ENCODE results near the gene SMIM1.

SMIM1 gene

DNA sequence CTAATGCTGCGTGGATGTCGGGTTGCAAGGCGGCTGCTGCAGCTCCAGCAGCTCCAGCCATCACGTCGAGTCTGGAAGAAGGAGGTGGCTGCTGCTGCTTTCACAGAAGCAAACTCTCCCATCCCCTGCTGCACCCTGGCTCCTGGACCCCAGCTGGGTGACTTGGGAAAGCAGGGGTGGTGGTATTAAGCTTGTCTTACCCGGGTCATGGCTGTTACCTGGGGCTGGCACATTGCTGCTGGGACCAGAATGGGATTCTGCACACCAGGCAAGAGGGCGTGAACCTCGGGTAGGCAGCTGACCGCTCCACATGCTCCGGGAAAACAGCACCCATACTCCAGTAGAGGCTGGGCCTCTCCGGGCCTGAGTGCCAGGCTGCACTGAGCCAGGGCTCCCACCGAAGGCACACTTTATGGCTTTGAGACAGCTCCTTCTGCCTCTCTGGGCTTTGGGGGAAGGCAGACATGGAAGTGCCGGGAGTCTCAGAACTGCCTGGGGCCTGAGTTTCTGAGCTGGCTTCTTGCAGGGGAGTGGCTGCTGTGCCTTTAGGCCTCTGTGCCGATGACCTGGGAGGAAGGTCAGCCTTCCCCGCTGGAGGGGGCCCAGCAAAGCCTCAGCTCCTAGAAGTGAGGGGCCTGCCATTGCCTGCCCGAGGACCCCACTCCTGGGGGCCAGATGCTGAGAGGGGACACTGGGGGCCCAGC is 1.2 kb downstream of the SMIM1 start:
- no peak for DNase-seq (ENCODE audit: insufficient read length, low spot score)
- FAIRE-seq = no peak
- TF ChIP-seq POLR2A (IDR thresholded peaks at IDR 0.05; ENCODE audit: low read depth, low read length) = no peak

GRCh38 chr1:3774276-3774945 is 1.9 kb downstream of the SMIM1 start:
- no peak for DNase-seq (ENCODE audit: insufficient read length, low spot score)
- TF ChIP-seq POLR2A (IDR thresholded peaks at IDR 0.05; ENCODE audit: low read depth, low read length) = no peak
- FAIRE-seq = no peak

GRCh38 chr1:3774946-3775489 is 2.5 kb downstream of the SMIM1 start:
- DNase-seq (ENCODE audit: insufficient read length, low spot score) (peak; percentile 74), FAIRE-seq (no peak)
- no peak for TF ChIP-seq POLR2A (IDR thresholded peaks at IDR 0.05; ENCODE audit: low read depth, low read length)

DNA sequence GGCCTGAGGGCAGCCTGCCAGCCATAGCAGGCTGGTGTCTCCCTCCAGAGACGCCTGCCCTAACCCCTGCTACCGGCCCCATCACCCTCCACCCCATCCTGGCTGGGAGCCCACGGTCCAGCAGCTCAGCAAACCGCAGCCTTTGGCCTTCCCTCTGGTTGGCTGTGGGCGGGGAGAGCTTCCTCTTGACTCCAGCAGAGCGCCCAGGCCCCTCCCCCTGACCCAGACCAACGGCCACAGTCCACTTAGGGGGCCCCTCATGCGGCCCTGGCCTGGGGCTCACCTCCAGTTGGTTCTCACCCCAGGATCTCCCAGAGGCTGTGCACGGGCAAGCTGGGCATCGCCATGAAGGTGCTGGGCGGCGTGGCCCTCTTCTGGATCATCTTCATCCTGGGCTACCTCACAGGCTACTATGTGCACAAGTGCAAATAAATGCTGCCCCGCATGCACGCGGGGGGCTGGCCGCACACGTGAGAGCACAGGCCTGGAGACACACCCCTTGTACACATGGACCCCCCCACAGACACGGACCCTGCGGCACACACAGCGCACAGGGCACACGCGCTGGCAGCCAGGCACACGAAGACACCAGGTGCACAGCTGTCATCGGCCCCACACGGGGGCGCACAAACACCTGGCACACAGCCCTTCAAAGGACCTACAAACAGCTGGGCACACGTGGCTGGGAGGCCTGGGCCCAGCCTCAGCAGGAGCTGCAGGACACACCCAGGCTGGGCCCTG is 3.1 kb downstream of the SMIM1 start:
- FAIRE-seq = no peak

DNA sequence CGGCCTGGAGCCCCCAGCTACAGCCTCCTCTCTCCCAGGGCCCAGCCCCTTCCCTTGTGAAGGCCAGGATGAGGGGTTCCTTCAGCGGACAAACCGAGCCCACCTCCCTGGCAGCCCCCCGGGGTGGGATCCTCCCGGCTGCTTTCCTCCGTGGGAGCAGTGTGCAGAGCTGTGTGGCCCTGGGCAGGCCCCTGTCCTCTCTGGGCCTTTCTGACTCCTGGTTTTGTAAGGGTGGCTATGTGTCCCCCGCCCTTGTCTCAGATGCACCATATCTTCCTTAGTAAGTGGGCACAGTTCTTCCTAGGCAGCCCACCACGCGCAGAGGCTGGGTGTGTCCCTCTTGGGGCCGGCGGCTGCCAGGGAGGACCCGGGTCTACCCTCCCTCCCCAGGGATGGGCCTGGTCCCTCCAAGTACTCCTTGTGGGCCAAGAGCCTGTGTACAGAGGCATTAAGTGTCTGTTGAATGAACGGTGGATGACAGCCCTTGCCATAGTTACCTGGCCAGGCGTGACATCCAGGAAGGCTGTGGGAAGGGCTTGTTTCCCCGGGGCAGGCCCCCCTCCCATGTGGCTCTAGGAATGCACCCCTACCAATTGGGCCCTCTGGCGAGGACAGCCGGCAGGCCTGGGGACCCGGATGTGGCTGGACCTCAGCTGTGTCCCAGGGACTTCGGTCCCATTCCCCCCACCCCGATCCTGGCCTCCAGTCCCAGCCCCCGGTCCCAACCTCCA is 3.8 kb downstream of the SMIM1 start:
- FAIRE-seq (no peak), DNase-seq (ENCODE audit: insufficient read length, low spot score) (no peak)
- TF ChIP-seq POLR2A (IDR thresholded peaks at IDR 0.05; ENCODE audit: low read depth, low read length) = no peak

More for the DNA sequence above, 3.1 kb downstream of the SMIM1 start:
- DNase-seq (ENCODE audit: insufficient read length, low spot score) = peak; percentile 84
- TF ChIP-seq POLR2A (IDR thresholded peaks at IDR 0.05; ENCODE audit: low read depth, low read length) = no peak

DNA sequence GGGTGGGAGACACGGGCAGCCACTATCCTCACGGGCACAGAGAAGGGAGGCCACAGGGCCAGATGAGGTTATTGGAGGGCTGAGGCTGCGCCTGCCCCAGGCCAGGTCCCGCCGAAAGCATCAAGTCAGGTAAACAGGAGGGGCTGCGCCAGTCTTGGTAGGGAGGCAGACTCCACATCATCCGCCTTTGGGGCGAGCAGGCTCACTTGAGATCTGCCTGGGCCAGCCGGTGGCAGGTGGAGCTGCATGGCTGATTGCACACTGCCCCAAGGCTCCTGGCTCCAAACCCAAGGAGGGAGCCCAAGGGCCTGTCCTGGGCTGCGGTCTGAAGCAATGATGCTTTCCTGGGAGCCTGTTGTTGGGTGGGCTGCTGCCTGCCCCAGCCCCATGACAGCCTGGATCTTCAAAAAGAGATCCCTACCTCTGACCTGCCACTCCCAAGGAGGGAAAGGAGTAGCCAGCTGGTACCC is 4.6 kb downstream of the SMIM1 start:
- TF ChIP-seq POLR2A (IDR thresholded peaks at IDR 0.05; ENCODE audit: low read depth, low read length) = no peak
- DNase-seq (ENCODE audit: insufficient read length, low spot score) (no peak), FAIRE-seq (no peak)

DNA sequence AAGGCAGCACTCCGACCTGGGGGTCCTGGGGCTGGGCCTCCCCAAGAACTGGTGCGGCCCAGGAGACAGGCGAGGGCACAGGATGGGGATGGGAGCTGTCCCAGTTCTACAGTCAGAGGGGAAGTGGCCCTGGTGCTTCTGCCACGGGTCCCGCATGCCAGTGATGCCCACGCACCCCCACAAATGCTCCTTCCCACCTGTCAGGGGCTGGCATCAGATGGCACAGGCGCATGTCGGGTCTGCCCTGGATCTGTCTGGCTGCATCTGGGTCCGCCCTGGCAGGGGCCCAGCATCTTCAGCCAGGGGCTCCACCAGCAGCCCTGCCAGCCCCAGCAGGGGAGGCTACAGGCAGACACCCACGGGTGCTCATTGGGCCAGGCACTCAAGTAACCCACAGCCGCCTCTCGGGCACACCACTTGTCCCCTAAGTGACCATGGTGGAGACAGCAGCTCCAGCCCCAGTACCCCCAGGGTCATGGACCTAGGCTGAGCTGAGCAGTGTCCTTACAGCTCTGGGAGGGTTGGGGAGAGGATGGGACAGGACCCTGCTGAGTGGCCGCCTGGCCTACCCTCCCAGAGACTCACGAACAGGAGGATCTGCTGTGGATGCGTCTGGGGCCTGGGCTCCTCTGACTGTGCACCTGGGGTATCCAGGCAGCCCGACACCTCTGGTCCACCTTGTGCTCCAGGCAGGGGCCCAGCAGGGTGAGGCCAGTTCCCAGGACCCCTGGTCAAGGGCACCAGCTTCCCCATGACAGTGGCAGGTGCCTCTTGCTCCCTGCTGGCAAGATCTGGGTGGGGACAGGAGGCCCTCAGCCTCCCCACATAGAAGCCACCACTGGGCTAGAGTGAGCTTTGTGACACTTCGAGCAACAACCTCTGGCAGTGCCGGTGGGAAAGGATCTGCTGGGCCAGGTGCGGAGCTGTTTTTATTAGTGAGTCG is 5.4 kb downstream of the SMIM1 start:
- TF ChIP-seq POLR2A (IDR thresholded peaks at IDR 0.05; ENCODE audit: low read depth, low read length) = no peak
- DNase-seq (ENCODE audit: insufficient read length, low spot score) (no peak), FAIRE-seq (no peak)

- no peak for FAIRE-seq
Measured at GRCh38 chr1:3778590-3779264, 6.2 kb downstream of the SMIM1 start.

DNA sequence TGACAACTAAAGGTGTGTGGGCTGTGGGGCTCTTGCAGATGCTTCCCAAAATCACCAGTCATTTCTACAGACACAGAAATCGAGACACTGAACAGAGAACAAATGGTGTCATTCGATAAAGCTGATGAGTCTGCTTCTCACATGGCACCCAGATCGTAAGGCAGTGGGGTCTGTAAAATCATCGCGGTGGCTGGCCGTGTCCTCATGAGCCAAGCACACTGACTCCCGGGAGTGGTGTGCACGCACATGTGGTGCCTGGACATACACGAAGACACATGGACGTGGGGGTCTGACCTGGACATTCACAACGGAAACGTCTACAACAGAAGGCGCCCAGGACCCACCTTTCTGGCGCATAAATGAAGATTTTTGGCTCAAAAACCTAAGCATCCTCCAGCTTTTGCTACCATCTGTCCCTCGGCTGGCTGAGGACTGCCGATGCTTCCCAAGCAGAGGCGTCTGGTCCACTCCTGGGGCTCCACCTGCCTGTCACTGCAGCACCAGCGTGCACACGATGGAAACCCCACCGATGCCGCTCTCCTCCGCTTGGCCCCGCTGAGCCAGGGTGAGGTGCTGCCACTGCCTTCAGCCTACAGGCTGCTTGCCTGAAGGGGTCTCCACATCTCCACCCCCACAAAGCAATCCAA is 6.8 kb downstream of the SMIM1 start:
- DNase-seq (ENCODE audit: insufficient read length, low spot score) = no peak
- no peak for FAIRE-seq
- no peak for TF ChIP-seq POLR2A (IDR thresholded peaks at IDR 0.05; ENCODE audit: low read depth, low read length)

More at GRCh38 chr1:3778590-3779264, 6.2 kb downstream of the SMIM1 start:
- no peak for DNase-seq (ENCODE audit: insufficient read length, low spot score)
- TF ChIP-seq POLR2A (IDR thresholded peaks at IDR 0.05; ENCODE audit: low read depth, low read length) = no peak

GRCh38 chr1:3779912-3780416 is 7.4 kb downstream of the SMIM1 start:
- DNase-seq (ENCODE audit: insufficient read length, low spot score) (no peak), FAIRE-seq (no peak)
- TF ChIP-seq POLR2A (IDR thresholded peaks at IDR 0.05; ENCODE audit: low read depth, low read length) = no peak

GRCh38 chr1:3780901-3781300 is 8.4 kb downstream of the SMIM1 start:
- DNase-seq (ENCODE audit: insufficient read length, low spot score) (no peak), FAIRE-seq (no peak)
- no peak for TF ChIP-seq POLR2A (IDR thresholded peaks at IDR 0.05; ENCODE audit: low read depth, low read length)

All from H54 (cell line).